ENCODE results near the gene CCDC192.
"Not testable (repeated sequence)": the region's sequence is repeated elsewhere in the genome, so short reads cannot be mapped to it uniquely, and the experiment has no call there.

Gene CCDC192, protein sequence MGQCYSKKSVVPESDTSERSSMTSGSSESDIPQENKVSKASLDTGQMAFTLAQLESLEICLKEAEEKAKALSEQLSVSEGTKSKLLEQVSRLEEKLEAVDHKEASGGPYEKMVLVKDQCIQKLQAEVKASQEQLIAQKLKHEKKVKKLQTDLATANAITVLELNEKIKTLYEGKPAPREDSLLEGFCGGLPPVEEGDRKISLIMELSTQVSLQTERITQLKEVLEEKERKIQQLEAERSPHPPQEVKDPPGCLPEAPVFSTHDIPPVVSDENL

DNA sequence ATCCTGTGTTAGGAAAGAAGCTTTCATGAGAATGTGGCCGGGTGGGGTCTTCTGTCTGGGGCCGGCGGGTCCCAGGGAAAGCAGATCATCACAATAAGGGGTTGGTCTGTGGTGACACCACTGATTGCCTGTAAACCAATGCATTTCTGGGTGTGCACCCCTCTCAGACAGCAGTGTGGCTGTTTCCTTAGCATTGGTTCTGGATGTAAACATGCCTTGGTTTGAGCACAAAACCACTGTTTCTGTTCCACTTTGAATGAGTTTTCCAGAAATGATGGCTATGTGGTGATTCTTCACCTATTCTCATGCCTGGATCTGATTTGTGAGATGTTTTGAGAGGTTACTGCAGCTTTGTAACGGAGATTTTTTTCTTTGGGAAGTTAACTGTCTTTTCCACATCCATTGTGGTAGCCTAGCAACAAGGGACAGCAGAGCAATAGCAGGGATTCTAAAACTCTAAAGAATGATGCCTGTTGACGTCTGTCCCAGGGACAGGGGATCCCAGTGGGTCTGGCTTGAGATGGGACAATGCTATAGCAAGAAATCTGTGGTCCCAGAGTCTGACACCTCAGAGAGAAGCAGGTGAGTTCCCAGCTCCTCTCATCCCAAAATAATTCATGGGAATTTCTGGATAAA, at the start of gene CCDC192:
CCDC192 (plus strand) TSS at position 466 of the 636 bp plus-strand sequence; CDS start at position 521, 55 bp downstream.
- DNase-seq = no peak

DNA sequence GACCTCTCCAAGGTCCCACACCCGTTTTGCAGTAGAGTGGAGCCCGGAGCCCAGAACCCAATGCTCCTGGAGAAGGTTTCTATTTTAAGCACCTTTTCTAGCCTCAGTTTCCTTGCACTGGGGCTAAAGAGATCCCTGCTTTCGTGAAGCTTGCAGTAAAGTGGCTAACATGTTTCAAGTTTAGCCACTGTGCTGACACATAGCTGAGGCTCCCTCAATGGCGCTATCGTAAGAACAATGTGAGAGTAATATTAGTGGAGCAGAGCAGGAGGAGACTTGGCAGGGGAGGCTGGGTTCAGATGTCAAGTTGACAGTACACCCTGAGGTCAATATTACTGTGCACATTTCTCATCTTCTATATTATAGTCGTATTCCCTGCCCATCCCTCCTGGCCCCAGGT, 46.4 kb upstream of the CCDC192 start:
- DNase-seq = no peak

DNA sequence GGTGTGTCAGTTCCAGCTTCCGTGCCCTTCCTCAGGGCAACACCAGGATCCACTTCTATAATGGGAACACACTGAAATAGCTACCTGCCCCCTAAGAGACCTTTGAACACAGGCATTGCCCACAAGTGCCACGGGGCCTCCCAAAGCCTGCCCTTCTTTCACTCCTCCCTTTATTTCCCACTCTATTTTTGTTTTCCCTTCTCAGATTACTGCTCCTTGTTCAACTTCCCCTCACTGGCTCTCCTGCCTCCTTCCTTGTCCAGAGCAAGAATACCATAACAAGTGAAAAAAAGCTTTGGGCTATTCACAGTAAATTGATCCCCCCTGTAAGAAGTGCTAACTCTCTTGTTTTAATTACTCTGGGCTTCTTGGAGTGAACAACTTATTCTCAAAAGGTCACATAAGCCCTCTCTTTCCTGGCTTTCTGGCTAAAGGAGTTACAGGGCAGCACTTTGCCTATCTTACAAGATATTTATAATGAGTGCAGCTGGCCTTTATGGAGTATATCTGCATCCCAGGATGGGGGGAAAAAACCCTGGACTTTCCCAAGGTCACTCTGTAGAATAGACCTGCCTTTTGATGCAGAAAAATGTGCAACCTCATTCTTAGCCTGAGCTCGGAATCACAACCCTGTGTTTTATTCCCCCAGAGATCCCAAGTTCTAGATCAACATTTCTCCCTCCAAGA, 43.0 kb upstream of the CCDC192 start:
- DNase-seq = no peak

DNA sequence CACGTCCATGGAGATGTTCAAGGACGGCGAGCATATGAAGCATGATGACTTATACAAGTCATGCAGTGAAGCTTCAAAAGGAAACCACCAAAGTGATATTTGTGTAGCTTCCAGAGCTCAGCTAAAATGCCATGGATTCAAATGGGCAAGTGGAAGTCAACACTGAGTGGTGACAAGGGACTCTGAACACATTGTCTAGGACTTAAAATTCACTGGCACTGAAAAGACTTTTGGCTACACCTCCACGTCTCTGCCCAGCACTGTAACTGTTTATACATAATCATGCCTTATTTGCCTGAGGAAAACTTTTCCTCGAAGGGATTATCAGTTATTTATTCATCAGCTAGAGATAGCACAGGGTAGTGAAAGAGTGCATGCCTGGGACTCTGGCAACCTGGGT, 39.1 kb upstream of the CCDC192 start:
- DNase-seq = no peak

DNA sequence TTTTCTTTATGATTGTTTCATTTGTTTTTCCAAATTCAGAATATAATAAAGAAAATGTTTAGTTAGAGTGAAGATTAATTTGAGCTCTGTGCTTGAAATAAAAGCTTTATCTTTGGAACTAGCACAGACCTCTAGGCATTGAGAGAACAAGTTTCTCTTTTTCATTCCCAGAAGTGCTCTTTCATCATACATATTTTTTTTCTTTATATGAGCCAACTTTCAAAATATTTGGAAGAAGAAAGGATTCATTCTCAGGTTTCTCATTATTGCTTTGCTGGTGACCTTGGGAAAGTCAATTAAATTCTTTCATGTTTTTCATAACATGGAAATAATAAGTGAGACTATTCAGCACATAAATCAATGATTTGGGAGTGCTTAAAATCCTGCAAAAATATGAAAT, 37.5 kb upstream of the CCDC192 start:
- no peak for DNase-seq

DNA sequence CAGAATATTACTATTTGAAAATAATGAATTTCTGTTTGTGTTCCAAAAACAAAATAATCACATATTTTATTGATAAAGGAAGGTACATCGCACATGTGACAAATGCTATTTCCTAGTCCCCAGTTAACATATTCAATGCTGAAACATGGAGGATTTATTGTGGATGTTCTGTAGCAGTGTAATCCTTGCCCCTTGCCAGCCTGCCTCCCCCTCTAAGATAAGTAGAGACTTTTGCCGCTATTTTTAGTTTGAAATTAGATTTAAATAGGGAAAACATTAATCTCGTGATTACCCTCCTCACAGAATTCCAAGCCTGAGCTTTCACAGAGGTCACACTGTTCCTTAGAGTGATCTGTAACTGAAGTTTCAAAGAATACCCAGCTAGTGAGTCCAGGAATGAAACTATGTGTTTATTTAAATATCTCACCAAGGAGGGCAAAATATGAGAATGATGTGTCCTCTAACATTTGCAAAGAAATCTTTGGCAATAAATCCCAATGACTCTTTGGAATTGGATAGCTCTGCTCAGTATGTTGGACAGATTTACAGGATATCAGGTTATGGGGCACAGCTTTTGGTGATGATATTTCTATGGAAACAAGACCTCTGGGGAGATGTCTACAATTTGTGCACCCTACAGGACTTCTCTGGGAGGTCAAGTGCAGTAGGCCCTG, 37.0 kb upstream of the CCDC192 start:
- DNase-seq = no peak

DNA sequence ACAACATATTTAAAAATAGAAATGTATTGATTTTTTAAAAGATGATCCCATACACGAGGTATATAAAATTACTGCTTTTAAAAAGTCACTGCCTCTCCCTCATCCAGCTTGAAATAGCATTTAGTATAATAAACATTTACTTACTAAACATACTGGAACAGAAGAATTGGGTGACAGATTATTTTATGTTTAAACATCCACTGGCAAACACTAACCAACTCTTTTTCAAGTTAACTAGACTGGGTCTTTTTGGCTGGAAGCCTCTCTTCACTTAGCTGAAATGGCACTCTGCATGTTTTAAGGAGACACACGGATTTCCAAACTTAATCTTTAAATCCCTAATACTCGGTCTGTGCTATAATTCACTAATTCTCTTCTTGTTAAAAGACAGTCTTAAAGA, 35.3 kb upstream of the CCDC192 start:
- DNase-seq = no peak

DNA sequence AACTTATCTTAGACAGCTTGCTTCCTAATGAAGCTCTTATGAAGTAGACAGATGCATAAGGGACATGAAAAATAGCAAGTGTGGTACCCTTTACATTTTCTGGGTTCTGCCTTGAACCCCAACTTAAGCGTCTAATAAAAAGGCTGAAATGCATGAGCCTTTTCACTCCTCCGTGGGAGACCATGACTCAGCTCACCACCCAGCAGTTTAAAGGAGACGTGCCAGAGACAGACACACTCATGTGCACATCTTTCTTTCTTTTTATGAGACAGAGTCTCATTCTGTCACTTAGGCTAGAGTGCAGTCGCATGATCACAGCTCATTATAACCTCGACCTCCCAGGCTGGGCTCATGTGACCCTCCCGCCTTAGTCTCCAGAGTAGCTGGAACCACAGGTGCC, 32.0 kb upstream of the CCDC192 start:
- no peak for DNase-seq

DNA sequence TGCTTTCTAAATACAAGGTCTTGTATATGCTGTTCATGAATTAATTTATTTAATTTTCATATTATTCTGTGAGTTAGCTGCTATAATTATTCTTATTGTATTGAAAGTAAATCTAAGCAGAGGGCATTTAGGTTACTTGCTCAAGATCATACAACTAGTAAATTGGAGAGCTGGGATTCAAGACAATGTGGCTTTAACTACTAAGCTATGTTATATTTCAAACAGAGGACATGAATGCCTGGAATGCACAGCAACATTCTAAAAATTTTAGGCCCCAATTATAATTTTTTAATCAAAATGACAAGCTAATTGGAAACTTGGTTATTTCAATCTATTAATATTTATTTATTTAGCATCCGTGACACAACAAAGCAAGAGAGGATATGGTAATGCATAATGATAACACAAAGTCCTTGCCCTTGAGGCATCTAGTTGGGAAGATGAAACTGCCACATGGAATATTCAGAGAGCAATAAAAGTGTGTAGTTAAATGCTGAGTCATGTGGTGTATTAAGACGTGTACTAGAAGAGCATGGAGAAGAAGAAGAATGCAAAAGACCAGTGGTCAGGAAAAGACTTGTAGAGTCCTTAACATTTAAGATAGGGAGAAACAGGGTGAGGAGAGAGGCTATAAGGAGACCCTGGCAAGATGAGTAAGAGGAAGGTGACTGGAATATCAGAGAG, 29.9 kb upstream of the CCDC192 start:
- DNase-seq = no peak

DNA sequence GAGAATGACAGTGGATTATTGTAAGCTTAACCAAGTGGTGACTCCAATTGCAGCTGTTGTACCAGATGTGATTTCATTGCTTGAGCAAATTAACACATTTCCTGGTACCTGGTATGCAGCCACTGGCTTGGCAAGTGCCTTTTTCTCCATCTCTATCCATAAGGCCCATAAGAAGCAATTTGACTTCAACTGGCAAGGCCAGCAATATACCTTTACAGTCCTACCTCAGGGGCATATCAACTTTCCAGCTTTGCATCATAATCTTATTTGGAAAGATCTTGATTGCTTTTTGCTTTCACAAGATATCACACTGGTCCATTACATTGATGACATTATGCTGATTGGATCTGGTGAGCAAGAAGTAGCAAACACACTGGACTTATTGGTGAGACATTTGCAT, 26.2 kb upstream of the CCDC192 start:
- DNase-seq = not testable (repeated sequence)

DNA sequence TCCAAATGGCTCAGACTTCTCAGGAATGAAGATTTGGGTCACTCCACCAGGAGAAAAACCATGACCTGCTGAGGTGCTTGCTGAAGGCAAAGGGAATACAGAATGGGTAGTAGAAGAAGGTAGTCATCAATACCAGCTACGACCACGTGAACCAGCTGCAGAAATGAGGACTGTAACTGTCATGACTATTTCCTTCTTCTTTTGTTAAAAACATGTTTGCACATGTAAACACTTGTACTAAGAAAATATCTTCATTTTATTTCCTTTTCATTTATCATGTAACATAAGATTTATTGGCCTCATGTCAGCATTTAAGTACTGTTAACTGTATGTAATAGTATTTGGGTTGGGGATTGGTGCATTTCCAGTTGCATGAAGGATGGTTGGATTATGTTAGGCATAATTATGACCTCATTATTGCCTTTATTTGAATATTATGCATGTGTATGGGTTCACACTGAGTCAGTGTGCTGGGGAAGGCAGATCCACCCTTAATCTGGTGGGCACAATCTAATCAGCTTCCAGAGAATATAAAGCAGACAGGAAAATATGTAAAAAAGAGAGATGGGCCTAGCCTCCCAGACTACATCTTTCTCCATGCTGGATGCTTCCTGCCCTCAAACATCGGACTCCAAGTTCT, 23.4 kb upstream of the CCDC192 start:
- not testable (repeated sequence) for DNase-seq

DNA sequence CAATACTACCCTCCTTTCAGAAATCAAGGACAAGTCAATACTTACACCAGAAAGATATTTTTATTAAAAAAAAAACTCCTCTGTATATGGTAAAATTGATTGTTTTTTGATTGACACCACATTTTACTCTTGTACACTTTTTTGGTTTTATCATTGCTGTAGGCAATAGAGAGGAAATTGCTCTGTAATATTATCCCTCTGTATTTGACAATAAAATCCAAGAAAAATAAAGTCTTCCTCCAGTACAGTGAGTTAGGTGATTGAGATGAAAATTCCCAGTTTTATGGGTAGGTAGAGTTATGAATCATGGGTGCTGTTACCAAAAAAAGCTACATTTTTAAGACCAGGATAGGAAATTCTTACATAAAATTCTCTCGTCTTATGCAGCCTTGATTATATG, 22.6 kb upstream of the CCDC192 start:
- DNase-seq = no peak

DNA sequence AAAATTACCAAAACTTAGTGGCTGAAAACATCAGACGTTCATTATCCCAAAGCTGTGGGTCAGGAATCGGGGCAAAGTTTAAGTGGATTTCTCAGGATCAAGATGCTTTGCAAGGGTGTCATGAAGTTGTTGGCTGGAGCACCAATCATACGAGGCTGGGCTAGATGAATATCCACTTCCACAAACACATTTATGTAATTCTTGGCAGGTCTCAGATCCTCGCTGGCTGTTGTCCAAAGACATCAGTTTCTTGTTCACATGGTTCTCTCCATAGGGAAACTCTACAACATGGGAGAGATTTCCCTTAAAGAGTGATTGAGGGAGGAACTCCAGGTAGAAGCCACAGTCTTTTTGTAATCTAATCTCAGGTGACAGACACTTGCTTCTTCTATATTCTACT, 20.2 kb upstream of the CCDC192 start:
- no peak for DNase-seq

DNA sequence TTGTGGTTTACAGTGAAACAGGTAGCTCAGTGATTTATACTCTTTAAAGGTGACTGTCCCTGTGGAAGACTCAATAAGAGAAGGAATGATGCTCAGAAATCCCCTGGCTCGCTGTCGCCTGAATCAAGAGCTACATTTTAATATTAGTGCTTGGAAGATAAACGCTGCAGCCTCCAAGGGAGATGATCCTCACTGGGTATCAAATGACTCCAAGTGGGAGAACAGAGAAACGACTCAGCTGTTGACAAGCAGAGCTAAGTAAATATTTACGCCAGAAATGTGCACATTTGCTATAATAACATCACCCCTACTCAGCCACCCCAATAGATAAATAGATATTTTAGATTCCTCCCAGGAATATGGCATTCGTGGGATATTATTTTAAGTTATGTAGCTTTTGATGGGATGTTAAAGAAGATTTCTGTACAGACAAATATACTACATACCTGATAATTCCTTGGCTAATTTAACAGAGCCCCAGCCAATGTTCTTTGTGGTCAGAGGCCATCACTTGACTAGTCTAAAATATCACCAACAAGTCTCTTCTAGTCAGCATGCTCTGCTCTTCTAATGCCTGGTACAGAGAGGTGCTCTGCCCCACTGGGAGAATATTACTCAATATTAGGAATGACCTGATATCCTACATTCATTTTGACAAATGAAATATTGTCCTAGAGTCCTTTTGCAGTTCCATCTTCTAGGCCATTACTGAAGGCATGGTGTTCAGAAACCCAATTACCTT, 18.3 kb upstream of the CCDC192 start:
- no peak for DNase-seq

DNA sequence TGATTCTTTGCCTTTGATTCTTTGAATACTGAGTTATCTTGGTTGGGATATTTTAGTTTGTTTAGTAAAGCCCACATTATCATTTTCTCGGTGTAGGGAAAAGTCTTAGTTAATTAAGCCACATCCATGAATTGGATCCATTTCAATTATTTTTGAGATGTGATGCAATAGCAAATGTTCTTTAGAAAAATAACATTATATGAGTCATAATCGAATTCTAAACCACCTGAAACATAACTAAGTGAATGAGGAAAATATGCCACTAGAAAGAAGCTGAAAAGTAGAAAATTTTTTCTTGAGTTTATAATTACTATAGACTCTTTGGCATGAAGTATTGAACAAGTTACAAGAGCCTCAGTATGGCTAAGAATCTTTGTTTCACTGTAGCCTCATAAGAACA, 17.5 kb upstream of the CCDC192 start:
- no peak for DNase-seq

DNA sequence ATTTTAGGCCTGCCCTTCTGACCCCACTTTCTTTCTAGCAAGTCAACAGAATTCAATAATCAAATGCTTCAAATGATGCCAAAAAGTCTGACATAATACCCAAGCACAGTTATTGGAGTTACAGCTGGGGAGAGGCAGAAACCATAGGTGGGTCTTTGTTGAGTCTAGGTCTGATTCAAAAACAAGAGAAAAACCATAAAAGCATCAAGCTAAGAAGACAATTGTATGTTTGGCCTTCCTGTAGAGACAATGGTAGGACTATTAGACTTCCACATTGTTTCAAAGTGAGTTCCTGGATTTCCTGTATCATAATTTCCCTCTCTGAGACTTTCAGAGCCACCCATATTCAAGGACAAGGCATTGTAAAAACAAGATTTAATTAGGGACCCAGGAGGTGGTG, 16.8 kb upstream of the CCDC192 start:
- no peak for DNase-seq

DNA sequence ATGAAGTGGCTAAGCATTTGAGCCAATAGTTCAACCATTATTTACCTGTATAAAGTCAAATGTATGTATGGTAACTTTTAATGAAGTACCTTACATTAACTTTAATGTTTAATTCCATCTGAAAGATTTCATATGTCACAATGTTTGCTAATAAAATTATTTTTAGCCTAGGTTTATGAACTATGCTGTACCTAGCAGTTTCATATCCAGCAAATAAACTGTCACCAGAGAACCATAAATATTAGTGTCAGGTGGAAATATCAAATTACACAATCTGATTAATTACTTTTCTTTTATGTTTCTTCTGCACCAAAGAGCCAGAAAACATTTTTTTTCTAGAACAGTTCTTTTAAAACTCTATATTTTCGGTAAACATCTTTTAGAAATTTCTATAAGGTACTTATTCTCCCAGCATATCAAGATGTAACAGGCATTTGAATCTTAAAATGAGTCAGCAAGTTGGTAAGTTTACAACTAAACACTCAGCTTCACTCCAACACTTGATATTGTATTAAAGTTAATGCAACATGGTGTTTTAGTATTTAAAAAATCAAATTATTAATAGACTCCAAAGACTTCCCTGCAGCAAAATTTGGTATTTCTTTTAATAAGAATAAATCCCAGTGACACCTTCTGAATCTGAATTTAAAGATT, 8.5 kb upstream of the CCDC192 start:
- DNase-seq = no peak

DNA sequence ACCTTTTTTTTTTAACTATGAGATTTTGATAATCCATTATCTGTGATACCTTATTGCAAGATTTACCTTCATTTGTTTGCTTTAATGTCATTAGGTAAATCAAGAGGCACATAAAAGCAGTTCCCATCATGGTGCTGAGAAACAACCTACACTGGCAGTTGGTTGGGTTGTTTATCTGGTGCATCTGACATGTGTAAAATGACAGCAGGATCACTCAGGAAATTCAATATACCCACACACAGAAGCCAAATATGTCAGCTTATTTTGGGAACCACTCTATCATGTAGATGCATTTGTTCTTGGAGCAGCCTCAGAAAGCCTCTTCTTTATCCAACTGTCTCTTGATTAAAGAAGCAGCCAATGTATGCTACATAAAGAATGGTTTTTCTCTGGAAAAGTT, 7.8 kb upstream of the CCDC192 start:
- no peak for DNase-seq

DNA sequence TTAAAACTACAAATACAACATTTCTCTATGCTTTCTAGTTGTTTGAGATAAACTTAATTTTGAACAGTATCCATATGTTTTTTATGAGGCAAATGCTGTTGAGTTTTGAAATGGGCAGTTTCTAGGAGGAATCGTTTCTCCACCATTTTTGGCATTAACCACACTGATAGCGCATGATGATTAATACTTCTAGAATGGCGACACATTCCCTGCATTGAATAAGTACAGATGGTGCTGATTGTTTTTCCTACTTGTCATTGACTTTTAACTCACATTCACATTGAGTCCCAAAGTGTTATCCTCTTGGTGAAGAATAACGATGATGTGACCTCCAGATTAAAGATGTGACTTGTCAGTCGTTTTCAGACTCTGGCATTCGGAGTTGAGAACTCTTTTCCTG, 6.5 kb upstream of the CCDC192 start:
- DNase-seq = no peak

DNA sequence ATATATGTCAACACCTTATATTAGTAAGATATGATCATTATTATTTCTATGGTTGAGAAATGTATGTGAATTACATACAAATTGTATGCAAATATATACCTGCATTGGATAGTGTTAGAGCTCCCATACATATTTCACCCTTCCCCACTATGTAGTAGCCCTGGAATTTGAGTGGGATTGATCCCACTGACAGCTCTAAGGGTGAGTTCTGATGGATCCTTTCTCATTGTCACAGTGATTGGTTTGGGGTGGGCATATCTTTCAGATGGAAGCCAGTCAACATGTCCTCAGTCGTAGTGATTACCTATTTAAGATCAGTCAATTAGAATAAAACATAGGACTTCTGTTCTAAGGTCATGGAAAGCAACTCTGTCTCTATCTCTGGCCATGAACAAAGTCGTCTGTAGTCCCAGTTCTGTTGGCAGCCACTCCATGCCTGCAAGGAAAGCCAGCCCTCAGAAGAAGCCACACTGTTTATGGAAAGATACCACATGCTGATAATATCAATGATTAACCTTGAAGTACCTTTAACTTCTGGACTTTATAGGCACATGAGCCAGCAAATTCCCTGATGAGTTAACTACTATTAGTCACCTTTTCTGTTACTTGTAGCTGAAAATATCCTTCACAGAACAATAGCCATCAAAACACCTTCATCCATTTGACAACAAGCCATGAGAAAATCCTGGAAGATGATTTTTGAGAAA, 5.1 kb upstream of the CCDC192 start:
- no peak for DNase-seq

DNA sequence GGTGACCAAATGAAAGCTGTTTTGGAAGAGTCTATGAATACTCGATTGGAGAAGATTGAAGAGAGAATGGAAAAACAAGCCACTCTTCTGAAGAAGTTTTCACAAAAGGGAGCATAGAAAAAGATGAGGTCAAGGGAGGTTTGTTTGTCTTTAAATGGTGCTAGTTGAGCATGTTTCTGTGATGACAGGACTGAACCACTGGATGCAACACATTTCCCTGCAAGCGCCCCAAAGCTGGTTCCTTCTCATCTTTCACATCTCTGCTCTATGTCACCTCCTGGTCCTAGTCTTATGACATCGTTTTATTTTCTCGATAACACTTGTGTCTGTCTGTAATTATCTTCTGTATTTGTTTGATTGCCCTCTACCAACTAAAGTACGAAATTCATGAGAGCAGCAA, 3.8 kb upstream of the CCDC192 start:
- DNase-seq = no peak
